NK-92 treated with Interleukin-12 subunit alpha and Interleukin-12 subunit beta, amount 100 ng/mL, for 24 hours (cell line): ENCODE measurements around the gene OXCT1.
"Not testable (repeated sequence)": the region's sequence is repeated elsewhere in the genome, so short reads cannot be mapped to it uniquely, and the experiment has no call there.

Source experiments
- DNase-seq: peaks from one replicate; lab custom pipeline; 2025; lab: John Stamatoyannopoulos, UW

OXCT1 gene

GRCh38 chr5:41716382-41716781 is 153.8 kb downstream of the OXCT1 start:
- no peak for DNase-seq

GRCh38 chr5:41714446-41714845 is 155.8 kb downstream of the OXCT1 start:
- DNase-seq, result not testable (repeated sequence)

GRCh38 chr5:41708604-41708940 is 161.7 kb downstream of the OXCT1 start:
- no peak for DNase-seq

GRCh38 chr5:41707853-41708603 is 162.2 kb downstream of the OXCT1 start:
- no peak for DNase-seq

GRCh38 chr5:41695920-41696582 is 174.2 kb downstream of the OXCT1 start:
- DNase-seq, result no peak

GRCh38 chr5:41686767-41687166 is 183.5 kb downstream of the OXCT1 start:
- DNase-seq, result no peak

- DNase-seq, result no peak
Observed at GRCh38 chr5:41686191-41686590, 184.0 kb downstream of the OXCT1 start.

- DNase-seq, result peak; percentile 30
Observed at GRCh38 chr5:41683181-41683580, 187.0 kb downstream of the OXCT1 start.

GRCh38 chr5:41682641-41683040 is 187.6 kb downstream of the OXCT1 start:
- DNase-seq, result no peak

- DNase-seq, result no peak
Observed at GRCh38 chr5:41681840-41682239, 188.4 kb downstream of the OXCT1 start.
